ENCODE data around the gene RAB12. TPM values are rescaled to one million over a fixed set of nuclear protein-coding genes. Genes with fewer than 3 reads are reported as not detected.
"Not testable (repeated sequence)": the region's sequence is repeated elsewhere in the genome, so short reads cannot be mapped to it uniquely, and the experiment has no call there.

RAB12 gene
- 24.0 and 30.4 TPM in 2 replicates for total RNA-seq (2014; rRNA removed; shearing (Covaris generic))

- peaks cover 2% of the 10 kb centered on the region for H3K36me3 ChIP-seq (replicated peaks; ENCODE audit: control insufficient read depth, insufficient read depth, low read length)
- DNase-seq, result peak; percentile 96
- H3K4me3 ChIP-seq (ENCODE audit: insufficient read depth, low read depth, low read length), result peak within 1 kb of the TSS; percentile 93
- peaks cover 4% of the 10 kb centered on the region for H3K27me3 ChIP-seq (ENCODE audit: control insufficient read depth, insufficient read depth, low read length)
Measured at GRCh38 chr18:8608795-8609658, at the start of gene RAB12. TSS of gene RAB12 (plus strand) at chr18:8609437. CDS start at chr18:8609440, 3 bp downstream.

- no peak for DNase-seq
- Histone ChIP-seq H3K36me3 (replicated peaks; ENCODE audit: control insufficient read depth, insufficient read depth, low read length) (no peaks in the 10 kb centered on the region), H3K4me3 (ENCODE audit: insufficient read depth, low read depth, low read length) (no peak overlapping the region), H3K27me3 (ENCODE audit: control insufficient read depth, insufficient read depth, low read length) (no peaks in the 10 kb centered on the region)
Measured at GRCh38 chr18:8559612-8560186, 49.5 kb upstream of the RAB12 start.

GRCh38 chr18:8561123-8561910 is 47.9 kb upstream of the RAB12 start:
- Histone ChIP-seq H3K27me3 (ENCODE audit: control insufficient read depth, insufficient read depth, low read length) (no peaks in the 10 kb centered on the region), H3K36me3 (replicated peaks; ENCODE audit: control insufficient read depth, insufficient read depth, low read length) (no peaks in the 10 kb centered on the region), H3K4me3 (ENCODE audit: insufficient read depth, low read depth, low read length) (no peak overlapping the region)
- DNase-seq, result no peak

GRCh38 chr18:8562070-8562469 is 47.2 kb upstream of the RAB12 start:
- H3K36me3 ChIP-seq (replicated peaks; ENCODE audit: control insufficient read depth, insufficient read depth, low read length), result no peaks in the 10 kb centered on the region
- no peak overlapping the region for H3K4me3 ChIP-seq (ENCODE audit: insufficient read depth, low read depth, low read length)
- no peak for DNase-seq
- H3K27me3 ChIP-seq (ENCODE audit: control insufficient read depth, insufficient read depth, low read length), result no peaks in the 10 kb centered on the region

GRCh38 chr18:8562919-8563318 is 46.3 kb upstream of the RAB12 start:
- no peaks in the 10 kb centered on the region for H3K36me3 ChIP-seq (replicated peaks; ENCODE audit: control insufficient read depth, insufficient read depth, low read length)
- H3K27me3 ChIP-seq (ENCODE audit: control insufficient read depth, insufficient read depth, low read length), result no peaks in the 10 kb centered on the region
- no peak overlapping the region for H3K4me3 ChIP-seq (ENCODE audit: insufficient read depth, low read depth, low read length)
- no peak for DNase-seq

GRCh38 chr18:8571399-8571798 is 37.8 kb upstream of the RAB12 start:
- Histone ChIP-seq H3K27me3 (ENCODE audit: control insufficient read depth, insufficient read depth, low read length) (no peaks in the 10 kb centered on the region), H3K36me3 (replicated peaks; ENCODE audit: control insufficient read depth, insufficient read depth, low read length) (no peaks in the 10 kb centered on the region), H3K4me3 (ENCODE audit: insufficient read depth, low read depth, low read length) (no peak overlapping the region)
- peak; percentile 27 for DNase-seq

- H3K36me3 ChIP-seq (replicated peaks; ENCODE audit: control insufficient read depth, insufficient read depth, low read length); H3K4me3 ChIP-seq (ENCODE audit: insufficient read depth, low read depth, low read length); H3K27me3 ChIP-seq (ENCODE audit: control insufficient read depth, insufficient read depth, low read length); DNase-seq: not testable (repeated sequence)
Measured at GRCh38 chr18:8573766-8574165, 35.5 kb upstream of the RAB12 start.

GRCh38 chr18:8584798-8585197 is 24.4 kb upstream of the RAB12 start:
- DNase-seq, result peak; percentile 38
- no peak overlapping the region; the same call in 1 of the 2 replicates for H3K4me3 ChIP-seq (ENCODE audit: insufficient read depth, low read depth, low read length)
- H3K36me3 ChIP-seq (replicated peaks; ENCODE audit: control insufficient read depth, insufficient read depth, low read length), result no peaks in the 10 kb centered on the region
- H3K27me3 ChIP-seq (ENCODE audit: control insufficient read depth, insufficient read depth, low read length), result no peaks in the 10 kb centered on the region; the same call in 1 of the 2 replicates

- DNase-seq, result no peak
- Histone ChIP-seq H3K36me3 (replicated peaks; ENCODE audit: control insufficient read depth, insufficient read depth, low read length) (no peaks in the 10 kb centered on the region), H3K4me3 (ENCODE audit: insufficient read depth, low read depth, low read length) (no peak overlapping the region), H3K27me3 (ENCODE audit: control insufficient read depth, insufficient read depth, low read length) (no peaks in the 10 kb centered on the region; the same call in 1 of the 2 replicates)
Measured at GRCh38 chr18:8586941-8587340, 22.3 kb upstream of the RAB12 start.

- Histone ChIP-seq H3K36me3 (replicated peaks; ENCODE audit: control insufficient read depth, insufficient read depth, low read length) (no peaks in the 10 kb centered on the region), H3K27me3 (ENCODE audit: control insufficient read depth, insufficient read depth, low read length) (no peaks in the 10 kb centered on the region), H3K4me3 (ENCODE audit: insufficient read depth, low read depth, low read length) (no peak overlapping the region)
- no peak for DNase-seq
Measured at GRCh38 chr18:8595445-8595844, 13.8 kb upstream of the RAB12 start.

GRCh38 chr18:8601277-8602032 is 7.8 kb upstream of the RAB12 start:
- Histone ChIP-seq H3K36me3 (replicated peaks; ENCODE audit: control insufficient read depth, insufficient read depth, low read length) (no peaks in the 10 kb centered on the region), H3K4me3 (ENCODE audit: insufficient read depth, low read depth, low read length) (no peak overlapping the region), H3K27me3 (ENCODE audit: control insufficient read depth, insufficient read depth, low read length) (no peaks in the 10 kb centered on the region)
- no peak for DNase-seq

GRCh38 chr18:8602040-8602439 is 7.2 kb upstream of the RAB12 start:
- no peak for DNase-seq
- H3K36me3 ChIP-seq (replicated peaks; ENCODE audit: control insufficient read depth, insufficient read depth, low read length), result no peaks in the 10 kb centered on the region
- H3K4me3 ChIP-seq (ENCODE audit: insufficient read depth, low read depth, low read length), result no peak overlapping the region
- no peaks in the 10 kb centered on the region for H3K27me3 ChIP-seq (ENCODE audit: control insufficient read depth, insufficient read depth, low read length)

- Histone ChIP-seq H3K27me3 (ENCODE audit: control insufficient read depth, insufficient read depth, low read length) (no peaks in the 10 kb centered on the region), H3K4me3 (ENCODE audit: insufficient read depth, low read depth, low read length) (no peak overlapping the region), H3K36me3 (replicated peaks; ENCODE audit: control insufficient read depth, insufficient read depth, low read length) (no peaks in the 10 kb centered on the region)
- no peak for DNase-seq
Measured at GRCh38 chr18:8602557-8602956, 6.7 kb upstream of the RAB12 start.

Data from H7 (cell line).